HG03175 (cell line): ENCODE data around the gene DNAJB6.

Experiments used
- ATAC-seq: cut with Tn5 transposase; IDR thresholded peaks from one replicate; pipeline ENCODE4 v1.9.1; 2021; ENCODE audit warnings: mild to moderate bottlenecking, moderate library complexity; ENCODE audit not compliant: unreplicated experiment

The DNAJB6 gene

DNA sequence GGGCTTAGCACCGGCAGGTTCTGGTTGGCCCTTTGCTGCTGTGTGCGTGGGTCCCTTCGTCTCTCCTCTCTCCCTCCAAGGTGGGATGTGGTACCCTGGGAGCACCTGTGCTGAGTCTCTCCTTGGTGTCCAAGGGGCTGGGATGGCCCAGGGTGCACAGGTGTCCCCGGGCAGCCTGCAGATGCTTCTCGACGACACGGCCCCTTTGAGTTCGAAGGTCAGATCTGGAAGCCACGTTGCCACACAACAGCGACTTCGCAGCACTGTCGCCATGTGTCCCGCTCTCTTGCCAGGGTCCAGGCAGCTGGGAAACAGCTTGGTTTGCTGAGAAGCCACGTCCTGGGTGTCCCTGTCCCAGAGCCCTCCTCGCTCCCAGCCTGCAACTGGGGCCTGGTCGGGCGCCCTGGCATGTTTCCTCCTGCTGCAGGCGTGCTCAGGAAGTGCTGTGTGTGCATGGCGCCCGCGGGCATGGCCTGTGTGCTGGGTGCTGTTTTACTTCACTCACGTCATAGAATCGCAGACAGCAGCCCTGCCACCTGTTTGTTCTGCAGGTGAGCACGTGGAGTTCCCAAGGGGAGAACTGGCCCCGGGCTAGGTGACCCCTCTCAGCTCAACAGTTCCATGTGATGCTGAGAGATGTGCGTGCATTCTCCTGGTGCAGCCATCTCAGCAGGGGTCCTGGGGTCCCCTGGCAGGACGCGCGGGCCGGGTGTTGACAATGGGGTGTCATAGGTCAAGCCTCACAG, 70.9 kb downstream of the DNAJB6 start:
- no peak for ATAC-seq

DNA sequence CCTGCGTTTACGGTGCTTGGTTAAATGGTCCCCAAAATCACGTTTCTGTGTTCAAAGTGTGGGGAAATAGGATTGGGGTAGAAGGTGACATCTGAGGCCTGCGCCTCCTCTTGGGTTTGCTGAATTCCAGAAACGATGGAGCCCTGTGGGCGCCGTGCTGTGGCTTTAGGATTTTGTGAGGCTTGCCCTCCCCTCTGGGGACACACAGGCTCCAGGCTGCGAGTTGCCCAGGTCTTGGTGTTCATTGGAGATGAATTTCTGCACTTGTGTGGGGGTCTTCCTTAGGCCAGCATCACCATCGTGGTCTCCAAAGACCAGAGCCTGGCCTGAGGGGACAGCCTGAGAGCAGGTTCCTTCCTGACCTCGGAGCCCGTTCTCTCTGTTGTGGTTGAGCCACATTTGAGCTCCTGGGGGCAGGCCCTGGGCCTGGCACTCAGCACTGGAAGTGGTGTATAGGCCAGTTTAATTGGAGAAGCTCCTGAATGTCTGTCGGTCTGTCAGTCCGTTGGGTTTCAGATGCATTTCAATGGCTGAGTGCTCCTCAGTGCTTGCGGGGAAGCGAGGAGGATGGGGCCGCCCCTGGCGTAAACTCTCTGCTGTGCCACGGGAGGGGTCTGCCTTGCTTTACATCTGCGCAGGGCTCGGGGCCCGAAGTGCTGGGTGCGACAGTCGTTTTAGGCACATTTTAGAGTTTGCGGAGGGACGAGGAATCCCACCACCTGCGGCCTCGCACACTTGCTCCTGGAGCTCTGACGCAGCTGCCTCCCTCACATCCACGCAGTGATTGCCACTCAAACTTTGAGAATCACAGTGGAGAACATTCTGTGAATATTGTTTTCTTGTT, 71.7 kb downstream of the DNAJB6 start:
- ATAC-seq = no peak

DNA sequence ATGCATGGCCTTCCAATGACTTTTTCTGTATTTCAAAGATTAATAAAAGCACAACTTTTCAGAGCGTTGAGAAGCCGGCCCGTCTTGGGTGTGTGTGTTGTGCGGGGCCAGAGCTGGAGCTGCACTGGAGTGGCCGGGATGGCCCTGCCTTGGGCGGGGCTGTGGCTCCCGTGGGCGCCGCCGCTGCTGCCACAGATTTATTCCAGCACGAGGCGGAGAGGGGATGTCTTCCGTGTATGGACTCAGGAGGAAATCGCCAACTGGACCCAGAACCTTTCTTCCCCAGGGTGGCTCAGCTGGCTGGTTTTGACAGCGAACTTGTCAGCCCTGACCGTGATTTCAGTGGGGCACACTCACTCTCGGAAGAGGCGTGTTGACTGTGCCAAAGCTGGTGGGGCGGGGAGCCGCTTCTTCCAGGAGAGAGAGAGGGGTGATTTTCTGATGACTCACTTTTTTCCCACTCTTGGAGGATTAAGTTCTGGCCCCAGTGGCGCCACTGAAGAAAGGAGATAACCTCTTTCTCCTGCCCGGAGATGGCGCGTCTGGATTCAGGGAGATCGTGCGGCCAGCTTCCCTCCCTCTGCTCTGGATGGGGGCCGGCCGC, 72.4 kb downstream of the DNAJB6 start:
- no peak for ATAC-seq

DNA sequence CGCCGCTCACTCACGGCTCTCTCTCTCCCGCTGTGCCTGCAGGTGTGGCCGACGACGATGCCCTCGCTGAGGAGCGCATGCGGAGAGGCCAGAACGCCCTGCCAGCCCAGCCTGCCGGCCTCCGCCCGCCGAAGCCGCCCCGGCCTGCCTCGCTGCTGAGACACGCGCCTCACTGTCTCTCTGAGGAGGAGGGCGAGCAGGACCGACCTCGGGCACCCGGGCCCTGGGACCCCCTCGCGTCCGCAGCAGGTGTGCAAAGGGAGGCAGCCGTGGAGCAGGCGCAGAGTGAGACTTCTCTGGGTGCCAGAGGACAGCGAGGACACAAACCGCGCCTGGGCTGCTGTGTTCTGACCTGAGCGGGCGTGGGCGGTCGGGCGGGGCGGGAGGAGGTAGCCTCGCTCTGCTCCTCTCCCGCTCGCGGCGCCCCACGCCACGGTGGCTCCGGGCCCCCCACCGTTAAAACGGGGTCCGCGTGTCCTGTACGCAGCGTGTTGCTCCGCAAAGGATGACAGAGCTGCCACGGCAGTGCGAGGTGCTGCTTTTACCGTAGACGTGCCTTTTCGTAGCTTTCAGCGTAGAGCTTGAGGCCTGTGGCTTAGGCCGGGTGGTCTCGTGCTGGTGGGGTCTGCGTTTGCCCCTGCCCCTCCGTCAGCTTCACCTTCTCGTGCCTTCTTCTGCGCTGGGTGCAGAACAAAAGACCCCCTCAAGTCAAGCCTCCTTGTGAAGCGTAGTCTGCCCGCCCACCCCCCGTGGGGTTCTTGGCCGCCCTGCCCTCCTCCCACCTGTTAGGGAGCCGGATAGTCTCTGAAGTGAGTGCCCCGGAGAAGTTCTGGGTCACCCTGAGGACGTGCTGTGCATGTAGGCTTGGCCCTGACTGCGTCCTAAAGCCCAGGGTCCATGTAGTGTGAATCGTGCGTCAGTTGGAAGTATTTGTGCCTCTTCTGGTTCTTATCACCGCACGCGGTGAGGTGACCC, 73.2 kb downstream of the DNAJB6 start:
- ATAC-seq = no peak

DNA sequence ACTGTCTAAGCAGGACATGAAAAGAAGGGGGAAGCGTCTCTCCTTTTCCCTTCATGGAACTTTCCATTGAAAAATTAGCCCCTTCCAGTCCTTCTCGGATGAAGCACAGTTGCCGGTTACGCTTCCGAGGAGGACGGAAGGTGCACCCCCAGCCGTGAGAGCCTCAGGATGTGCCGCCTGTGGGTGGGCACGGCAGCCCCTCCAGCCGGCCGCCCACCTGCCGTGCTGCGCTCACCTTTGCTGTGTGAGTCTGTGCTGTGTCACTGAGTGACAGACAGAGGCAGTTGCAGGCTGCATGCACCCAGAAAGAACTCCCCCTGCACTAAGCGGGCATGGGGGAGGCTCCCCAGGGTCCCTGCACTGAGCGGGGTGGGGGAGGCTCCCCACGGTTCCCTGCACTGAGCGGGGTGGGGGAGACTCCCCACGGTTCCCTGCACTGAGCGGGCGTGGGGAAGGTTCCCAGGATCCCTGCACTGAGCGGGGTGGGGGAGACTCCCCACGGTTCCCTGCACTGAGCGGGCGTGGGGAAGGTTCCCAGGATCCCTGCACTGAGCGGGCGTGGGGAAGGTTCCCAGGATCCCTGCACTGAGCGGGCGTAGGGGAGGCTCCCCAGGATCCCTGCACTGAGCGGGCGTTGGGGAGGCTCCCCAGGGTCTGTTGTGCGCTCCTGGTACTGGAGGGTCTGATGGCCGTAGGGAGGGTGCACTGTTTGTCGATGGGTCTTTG, 74.2 kb downstream of the DNAJB6 start:
- ATAC-seq = no peak

DNA sequence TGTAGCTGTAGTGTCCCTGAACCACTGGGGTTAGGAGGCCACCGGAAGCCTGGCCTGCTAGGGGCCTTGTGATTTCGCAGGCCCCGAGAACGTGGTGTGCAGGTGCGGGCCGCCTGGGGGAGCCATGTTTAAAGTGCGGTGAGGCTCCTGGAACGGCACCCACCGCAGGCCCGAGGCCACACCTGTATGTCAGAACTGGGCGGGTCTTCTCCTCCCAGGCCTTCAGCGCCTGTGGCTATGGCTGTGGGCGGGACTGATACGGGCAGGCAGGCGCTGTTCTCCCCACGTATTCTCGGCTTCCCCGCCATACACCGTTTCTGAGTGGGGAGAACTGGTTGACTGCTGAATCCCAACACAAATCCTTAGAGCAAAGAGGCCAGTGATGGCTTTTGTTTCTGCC, 74.8 kb downstream of the DNAJB6 start:
- ATAC-seq = no peak

DNA sequence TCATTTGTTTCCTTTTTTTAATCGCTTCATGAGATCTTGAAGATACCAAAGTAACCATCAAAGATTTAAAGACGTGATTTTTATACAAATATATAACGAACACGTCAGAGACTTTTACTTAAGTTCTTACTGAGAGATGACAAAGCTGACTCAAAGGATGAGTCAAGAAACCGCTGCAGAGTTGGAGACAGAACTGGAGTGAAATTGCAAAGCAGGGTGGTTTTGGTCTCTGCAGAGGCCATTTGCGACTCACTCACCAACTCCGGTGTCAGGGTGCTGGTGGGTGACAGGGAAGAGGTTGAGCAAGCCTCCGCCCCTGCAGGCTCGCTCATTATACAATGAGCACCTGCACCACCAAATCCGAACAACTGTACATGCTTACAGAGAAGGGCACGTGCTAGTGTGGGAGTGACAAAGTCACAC, 75.2 kb downstream of the DNAJB6 start:
- no peak for ATAC-seq

DNA sequence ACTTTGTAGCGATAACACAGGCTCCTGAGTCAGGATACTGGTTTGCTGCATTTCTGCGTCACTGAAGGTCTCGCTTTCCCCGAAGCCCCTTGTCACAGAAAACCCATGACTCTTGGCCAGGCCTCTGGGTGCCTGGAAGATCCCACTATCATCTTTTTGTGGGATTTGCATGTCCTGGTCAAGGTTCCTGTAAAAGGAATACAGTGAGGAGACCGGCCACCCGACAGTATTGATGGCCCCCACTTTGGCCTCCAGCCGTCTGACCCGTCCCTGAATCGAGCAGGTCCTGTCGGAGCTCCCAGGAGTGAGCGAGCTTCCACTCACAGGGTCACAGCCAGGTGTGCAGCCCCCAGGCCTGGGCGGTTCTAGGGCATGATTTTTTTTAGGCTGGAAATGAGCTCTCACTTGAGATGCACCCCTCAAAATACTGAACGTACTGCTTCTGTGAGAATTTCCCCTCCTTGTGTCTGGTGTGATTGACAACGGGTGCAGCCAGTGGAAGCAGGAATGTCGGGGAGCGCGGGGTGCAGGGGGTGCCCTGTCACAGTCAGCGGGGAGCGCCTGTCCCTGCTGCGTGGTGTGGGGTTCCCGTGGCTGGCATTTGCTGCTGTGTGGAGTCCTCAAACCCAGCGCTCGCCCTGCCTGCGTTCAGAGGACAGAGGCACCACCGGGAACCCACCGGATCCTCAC, 75.8 kb downstream of the DNAJB6 start:
- ATAC-seq = no peak

DNA sequence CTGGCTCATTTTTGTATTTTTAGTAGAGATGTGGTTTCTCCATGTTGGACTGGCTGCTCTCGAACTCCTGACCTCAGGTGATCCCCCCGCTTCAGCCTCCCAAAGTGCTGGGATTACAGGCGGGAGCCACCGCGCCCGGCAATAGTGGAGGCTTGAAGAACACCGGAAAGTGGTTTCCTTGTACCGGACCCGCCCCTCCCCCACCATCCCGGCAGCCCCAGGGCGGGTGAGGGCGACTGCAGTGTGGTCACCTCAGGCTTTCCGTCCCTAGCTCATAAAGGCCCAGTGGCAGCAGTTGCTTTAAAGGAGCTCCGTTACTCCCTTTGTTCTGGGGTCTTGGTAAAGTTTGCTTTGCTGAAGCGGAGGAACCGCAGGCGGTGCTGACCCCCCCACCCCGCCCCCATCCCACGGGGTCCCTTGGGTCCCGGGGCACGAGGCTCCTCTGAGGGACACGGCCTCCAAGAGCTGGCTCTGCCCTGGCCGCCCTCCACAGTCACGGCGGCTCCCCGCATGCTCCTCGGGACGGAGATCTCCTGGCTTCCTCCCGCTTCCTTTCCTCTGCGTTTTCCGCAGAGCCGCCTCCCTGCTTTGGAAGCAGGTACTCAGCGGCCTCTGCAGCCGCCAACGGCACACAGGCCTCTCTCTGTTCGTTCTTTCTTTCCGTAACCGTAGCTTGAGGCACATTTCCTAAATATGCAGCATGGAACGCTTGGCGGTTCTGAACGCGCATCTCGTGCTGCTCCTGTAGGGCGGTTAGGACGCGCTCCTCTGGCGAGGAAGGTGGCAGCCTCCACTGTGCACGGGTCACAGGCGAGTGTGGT, 77.3 kb downstream of the DNAJB6 start:
- no peak for ATAC-seq

DNA sequence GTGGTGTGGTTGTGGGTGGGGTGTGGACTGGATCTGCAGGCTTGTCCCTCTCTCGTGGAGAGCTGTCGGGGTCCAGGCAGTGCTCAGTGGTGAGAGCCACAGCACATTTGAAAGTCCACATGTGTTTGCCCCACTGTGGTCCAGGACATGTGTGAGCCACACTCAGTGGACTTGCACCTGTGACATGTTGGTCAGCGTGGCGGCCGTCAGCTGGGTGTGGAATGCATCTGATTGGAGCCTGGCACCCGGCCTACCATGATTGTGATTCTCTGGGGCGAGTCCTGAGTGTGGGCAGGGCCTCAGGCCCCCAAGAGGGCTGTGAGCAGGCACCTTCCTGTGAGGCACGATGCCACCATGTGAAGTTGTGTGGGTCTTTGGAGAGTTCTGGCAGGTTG, 77.9 kb downstream of the DNAJB6 start:
- ATAC-seq = no peak

DNA sequence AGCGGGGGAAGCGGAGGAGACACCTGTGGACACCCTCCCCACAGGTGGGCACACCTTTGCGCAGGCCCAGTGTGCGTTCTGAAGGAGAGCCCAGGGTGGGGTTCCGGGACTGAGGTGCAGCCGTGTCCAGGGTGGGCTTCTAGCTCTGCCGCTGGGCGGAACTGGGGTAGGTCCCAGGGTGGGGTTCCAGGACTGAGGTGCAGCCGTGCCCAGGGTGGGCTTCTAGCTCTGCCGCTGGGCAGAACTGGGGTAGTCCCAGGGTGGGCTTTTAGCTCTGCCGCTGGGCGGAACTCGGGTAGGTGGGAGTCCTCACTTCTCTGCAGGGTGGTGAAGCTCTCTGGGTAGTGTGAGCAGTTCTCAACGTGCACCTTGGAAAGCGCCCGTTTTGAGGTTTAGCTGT, 78.7 kb downstream of the DNAJB6 start:
- ATAC-seq = no peak

DNA sequence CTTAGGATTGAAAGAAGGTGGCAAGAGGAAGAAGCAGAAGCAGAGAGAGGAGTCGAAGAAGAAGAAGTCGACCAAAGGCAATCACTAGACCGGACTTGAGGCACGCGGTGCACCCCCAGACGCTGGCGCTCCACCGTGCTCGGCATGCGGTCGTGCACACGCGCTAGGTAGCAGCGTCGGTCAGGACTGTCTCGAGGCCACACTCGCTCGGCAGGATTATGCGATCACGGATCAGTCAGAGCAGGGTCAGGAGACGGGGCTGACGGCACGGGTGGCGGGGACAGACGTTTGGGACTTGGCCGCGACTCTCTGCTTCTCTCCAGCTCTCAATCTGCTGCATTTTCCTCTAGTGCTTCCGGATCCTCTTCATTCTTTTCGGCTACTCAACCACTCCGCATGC, 79.2 kb downstream of the DNAJB6 start:
- no peak for ATAC-seq

DNA sequence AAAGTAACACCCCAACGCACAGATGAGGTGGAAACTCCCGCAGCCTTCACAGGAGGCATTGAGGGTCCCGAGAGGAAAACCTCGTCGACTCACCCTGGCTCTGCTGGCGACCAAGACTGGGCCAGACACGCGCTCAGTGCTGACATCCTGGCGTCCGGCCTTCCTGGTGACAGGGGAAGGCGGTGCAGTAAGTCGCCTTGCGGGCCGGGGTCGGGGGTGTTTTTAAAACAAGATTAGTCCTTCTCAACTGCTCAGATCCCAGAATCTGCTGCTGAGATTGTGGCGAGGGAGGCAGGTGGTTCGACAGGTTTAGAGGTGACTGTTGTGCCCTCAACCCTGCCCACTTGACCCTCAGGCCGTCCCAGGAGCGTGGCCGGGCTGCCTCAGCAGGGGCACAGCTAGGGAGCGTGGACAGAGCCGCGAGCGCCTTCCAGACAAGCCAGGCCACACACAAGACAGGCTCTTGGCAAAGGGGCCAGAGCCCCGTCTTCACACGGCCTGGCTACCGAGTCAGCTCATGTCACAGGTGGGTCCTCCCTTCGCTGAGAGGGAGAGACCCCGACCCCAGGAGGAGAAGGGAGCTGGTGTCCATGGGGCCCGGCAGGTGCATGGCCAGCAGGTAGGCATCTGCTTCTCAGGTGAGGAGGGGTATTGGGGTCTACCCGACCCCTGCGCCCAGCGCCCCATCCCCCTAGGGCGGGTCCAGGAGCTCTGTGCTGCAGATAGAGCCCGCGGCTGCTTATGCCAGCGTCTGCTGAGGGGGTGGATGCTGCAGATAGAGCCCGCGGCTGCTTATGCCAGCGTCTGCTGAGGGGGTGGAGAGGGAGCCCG, 81.6 kb downstream of the DNAJB6 start:
- ATAC-seq = no peak

DNA sequence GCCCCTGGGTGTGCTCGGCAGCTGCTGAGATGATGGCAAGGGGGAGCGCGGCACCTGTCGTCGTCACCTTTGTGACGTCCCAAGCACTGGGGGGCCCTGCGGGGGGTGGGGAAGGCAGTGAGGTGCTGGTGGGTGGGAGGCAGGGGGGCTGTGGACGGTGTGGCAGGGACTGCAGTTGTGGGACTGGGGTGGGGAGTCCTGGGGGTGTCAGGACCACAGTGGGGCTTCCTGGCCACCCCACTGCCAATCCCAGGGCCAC, 82.2 kb downstream of the DNAJB6 start:
- no peak for ATAC-seq

DNA sequence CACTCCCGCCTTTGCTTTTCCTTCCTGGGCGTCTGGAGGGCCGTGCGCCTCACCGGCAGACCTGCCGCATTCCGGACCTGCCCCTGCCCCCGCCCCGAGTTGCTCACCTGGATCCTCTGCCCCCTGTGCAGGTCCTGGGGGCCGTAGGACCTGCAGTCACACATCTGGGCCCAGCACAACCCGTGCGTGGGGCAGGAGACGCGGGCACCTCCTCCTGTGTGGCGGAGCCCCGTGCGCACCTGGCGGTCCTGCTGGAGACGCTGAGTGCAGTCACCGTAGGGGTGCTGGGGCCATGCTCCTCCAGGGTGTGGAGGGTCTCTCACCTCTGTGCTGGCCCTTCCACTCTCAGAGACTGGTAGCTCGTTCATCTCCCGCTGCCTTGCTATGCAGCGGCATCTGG, 85.5 kb downstream of the DNAJB6 start:
- ATAC-seq = no peak

DNA sequence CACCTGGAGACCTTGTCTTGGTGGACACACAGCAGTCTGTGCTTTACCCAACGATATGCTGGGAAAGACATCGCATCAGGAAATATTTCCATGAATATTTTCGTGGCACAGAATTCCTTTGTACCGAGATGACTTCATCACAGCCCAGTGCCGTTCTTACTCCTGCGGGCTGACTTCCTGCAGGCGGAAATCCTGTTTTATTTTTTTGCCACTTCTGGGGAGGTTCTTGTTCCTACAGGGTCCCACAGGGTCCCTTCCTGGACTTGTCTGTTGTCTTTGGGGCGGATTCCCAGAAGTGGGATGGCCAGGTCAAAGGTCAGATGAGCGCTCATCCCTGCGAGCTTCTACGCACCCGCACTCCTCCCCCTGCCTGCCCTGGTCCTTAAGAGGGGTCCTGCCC, 86.5 kb downstream of the DNAJB6 start:
- no peak for ATAC-seq

DNA sequence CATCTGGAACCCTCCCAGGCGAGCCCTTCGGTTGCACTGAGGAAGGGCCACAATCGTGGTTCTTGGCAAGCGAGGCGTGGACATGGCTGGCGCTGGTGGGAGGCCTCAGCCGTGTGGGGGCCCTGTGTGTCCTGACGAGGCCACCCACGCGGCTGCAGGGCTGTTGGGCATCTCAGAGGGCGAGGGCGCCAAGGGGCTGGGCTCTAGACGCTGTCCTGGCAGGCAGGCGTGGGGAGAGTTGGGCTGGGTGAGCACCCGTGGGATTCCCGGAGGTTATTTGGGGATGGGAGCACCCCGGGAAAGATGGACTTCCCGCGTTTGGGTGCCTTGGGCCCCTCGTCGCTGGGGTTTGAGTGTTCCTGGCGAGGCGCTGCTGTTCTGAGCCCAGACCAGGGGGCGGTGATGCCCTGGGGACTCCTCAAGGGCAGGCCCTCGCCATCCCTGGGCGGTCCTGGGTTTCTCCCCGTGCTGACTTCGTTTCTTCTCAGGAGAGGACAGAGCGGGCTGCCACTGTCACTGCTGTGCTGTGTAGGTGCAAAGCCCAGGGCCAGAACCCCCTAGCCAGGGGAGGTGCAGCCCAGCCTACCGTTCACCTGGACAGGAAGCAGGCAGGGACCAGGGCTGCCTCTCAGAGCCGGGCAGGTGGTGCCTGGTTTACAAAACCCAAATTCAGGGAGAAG, 87.2 kb downstream of the DNAJB6 start:
- no peak for ATAC-seq
